ENCODE data around the gene RNF11.

DNA sequence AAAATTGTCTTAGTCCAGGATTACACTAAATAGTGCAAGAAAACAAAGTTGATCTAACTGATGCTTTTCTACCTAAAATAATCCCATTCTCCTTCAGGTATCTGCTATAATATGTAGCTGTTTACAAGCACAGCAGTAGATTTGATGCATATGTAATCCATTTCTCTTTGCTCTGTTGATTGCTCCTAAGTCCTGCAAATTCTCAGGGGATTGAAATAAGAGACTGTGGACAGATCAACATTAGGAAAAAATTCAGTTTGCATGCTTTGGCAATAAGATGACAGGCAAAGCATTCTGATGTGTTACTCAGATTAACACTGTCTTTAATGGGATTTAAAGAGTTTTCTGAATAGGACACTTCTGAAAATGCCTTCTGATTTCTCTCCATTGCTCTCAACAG is 34.7 kb downstream of the RNF11 start:
- TF ChIP-seq, protein P1, sequence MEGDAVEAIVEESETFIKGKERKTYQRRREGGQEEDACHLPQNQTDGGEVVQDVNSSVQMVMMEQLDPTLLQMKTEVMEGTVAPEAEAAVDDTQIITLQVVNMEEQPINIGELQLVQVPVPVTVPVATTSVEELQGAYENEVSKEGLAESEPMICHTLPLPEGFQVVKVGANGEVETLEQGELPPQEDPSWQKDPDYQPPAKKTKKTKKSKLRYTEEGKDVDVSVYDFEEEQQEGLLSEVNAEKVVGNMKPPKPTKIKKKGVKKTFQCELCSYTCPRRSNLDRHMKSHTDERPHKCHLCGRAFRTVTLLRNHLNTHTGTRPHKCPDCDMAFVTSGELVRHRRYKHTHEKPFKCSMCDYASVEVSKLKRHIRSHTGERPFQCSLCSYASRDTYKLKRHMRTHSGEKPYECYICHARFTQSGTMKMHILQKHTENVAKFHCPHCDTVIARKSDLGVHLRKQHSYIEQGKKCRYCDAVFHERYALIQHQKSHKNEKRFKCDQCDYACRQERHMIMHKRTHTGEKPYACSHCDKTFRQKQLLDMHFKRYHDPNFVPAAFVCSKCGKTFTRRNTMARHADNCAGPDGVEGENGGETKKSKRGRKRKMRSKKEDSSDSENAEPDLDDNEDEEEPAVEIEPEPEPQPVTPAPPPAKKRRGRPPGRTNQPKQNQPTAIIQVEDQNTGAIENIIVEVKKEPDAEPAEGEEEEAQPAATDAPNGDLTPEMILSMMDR (IDR thresholded peaks at IDR 0.05) = no peak
- no peak for TF ChIP-seq POLR2A (IDR thresholded peaks at IDR 0.05)
- no peak for TF ChIP-seq POLR2AphosphoS5 (IDR thresholded peaks at IDR 0.05)

Data from prostate gland (tissue), 2 donors.